Measurements from ENCODE around the gene KLHL15. TPM values are rescaled to one million over a fixed set of nuclear protein-coding genes. Genes with fewer than 3 reads are reported as not detected.

Gene KLHL15
- polyA plus RNA-seq, 1 of the 3 experiments (the other 2 are of a cell fraction), result 2.4 TPM

DNA sequence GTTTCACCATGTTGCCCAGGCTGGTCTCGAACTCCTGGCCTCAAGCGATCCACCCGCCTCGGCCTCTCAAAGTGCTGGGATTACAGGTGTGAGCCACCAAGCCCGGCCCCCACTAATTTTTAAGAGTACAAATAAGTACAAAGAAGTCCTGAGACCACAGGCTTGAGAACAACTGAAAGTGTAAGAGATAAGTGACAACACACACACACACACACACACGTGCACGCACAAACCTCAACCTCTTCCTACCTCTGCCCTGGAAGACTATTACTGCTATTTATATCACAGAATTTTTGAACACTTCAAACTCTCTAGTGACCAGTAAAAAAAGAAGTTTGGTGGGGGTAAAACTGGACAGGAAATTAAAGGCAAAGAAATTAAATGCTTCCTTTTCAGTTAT lies 7.5 kb downstream of the KLHL15 start:
- no peak for DNase-seq
- POLR2A ChIA-PET, result no interaction called here
- H3K9ac ChIP-seq, result no peak overlapping the region
- H2AFZ ChIP-seq (ENCODE audit: low read depth), result no peak overlapping the region
- CTCF ChIA-PET, result interaction anchor here (0.7 kb wide), 1 partner anchor 326 kb away, joined by 3 read pairs; no protein-coding TSS in a partner anchor
- no peaks in the 10 kb centered on the region for H3K9me2 ChIP-seq
- no peak overlapping the region for H3K27ac ChIP-seq (ENCODE audit: low read depth in 2 of 2, low read length in 1 of 2)
- H3K36me3 ChIP-seq (replicated peaks in 1 of 2; ENCODE audit: control insufficient read depth in 1 of 2, insufficient read depth in 2 of 2, low read length in 1 of 2), result no peaks in the 10 kb centered on the region
- TF ChIP-seq FOXM1 (IDR thresholded peaks at IDR 0.05; ENCODE audit: low read depth), result no peak
- TF ChIP-seq MXI1 (IDR thresholded peaks at IDR 0.05; ENCODE audit: low read depth, low read length), result no peak
- no peak for TF ChIP-seq GATA2 (CRISPR knock-in tag; IDR thresholded peaks at IDR 0.05)
- TF ChIP-seq YY1 (IDR thresholded peaks at IDR 0.05; ENCODE audit: low read depth), result no peak
- TF ChIP-seq POLR2AphosphoS5 (IDR thresholded peaks at IDR 0.05; ENCODE audit: low read depth, low read length), result no peak
- TF ChIP-seq, protein P1, sequence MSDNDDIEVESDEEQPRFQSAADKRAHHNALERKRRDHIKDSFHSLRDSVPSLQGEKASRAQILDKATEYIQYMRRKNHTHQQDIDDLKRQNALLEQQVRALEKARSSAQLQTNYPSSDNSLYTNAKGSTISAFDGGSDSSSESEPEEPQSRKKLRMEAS (IDR thresholded peaks at IDR 0.05; ENCODE audit: low read depth), result no peak
- TF ChIP-seq SIN3A (IDR thresholded peaks at IDR 0.05; ENCODE audit: borderline replicate concordance, low read depth, low read length), result no peak
- no peak for TF ChIP-seq EP300 (IDR thresholded peaks at IDR 0.05; ENCODE audit: borderline replicate concordance in 1 of 2, low read depth in 1 of 2, low read length in 1 of 2)
- TF ChIP-seq MEF2A (IDR thresholded peaks at IDR 0.05; ENCODE audit: borderline replicate concordance, low read depth), result no peak
- TF ChIP-seq SMC3 (IDR thresholded peaks at IDR 0.05; ENCODE audit: low read depth, low read length), result no peak
- TF ChIP-seq, protein P2, sequence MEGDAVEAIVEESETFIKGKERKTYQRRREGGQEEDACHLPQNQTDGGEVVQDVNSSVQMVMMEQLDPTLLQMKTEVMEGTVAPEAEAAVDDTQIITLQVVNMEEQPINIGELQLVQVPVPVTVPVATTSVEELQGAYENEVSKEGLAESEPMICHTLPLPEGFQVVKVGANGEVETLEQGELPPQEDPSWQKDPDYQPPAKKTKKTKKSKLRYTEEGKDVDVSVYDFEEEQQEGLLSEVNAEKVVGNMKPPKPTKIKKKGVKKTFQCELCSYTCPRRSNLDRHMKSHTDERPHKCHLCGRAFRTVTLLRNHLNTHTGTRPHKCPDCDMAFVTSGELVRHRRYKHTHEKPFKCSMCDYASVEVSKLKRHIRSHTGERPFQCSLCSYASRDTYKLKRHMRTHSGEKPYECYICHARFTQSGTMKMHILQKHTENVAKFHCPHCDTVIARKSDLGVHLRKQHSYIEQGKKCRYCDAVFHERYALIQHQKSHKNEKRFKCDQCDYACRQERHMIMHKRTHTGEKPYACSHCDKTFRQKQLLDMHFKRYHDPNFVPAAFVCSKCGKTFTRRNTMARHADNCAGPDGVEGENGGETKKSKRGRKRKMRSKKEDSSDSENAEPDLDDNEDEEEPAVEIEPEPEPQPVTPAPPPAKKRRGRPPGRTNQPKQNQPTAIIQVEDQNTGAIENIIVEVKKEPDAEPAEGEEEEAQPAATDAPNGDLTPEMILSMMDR (IDR thresholded peaks at IDR 0.05), result no peak
- TF ChIP-seq, protein P3, sequence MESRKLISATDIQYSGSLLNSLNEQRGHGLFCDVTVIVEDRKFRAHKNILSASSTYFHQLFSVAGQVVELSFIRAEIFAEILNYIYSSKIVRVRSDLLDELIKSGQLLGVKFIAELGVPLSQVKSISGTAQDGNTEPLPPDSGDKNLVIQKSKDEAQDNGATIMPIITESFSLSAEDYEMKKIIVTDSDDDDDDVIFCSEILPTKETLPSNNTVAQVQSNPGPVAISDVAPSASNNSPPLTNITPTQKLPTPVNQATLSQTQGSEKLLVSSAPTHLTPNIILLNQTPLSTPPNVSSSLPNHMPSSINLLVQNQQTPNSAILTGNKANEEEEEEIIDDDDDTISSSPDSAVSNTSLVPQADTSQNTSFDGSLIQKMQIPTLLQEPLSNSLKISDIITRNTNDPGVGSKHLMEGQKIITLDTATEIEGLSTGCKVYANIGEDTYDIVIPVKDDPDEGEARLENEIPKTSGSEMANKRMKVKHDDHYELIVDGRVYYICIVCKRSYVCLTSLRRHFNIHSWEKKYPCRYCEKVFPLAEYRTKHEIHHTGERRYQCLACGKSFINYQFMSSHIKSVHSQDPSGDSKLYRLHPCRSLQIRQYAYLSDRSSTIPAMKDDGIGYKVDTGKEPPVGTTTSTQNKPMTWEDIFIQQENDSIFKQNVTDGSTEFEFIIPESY (IDR thresholded peaks at IDR 0.05; ENCODE audit: borderline replicate concordance, low read depth), result no peak
- no peak for TF ChIP-seq NFIC (IDR thresholded peaks at IDR 0.05; ENCODE audit: borderline replicate concordance)
- no peak for TF ChIP-seq RXRA (IDR thresholded peaks at IDR 0.05; ENCODE audit: borderline replicate concordance, low read depth)
- TF ChIP-seq RFX5 (IDR thresholded peaks at IDR 0.05; ENCODE audit: low read length), result no peak
- no peak overlapping the region for H3K4me3 ChIP-seq (ENCODE audit: low read depth in 2 of 2, low read length in 1 of 2)
- H3K9me3 ChIP-seq, result no peaks in the 10 kb centered on the region
- H3K79me2 ChIP-seq (ENCODE audit: insufficient read depth), result peaks cover 95% of the 10 kb centered on the region
- peaks cover 8% of the 10 kb centered on the region for H3F3A ChIP-seq (replicated peaks; ENCODE audit: insufficient read depth)
- H4K20me1 ChIP-seq (ENCODE audit: insufficient read depth), result no peaks in the 10 kb centered on the region
- no peaks in the 10 kb centered on the region; the same call in 1 of the 2 replicates for H3K27me3 ChIP-seq (ENCODE audit: insufficient read depth)
- H3K4me1 ChIP-seq (ENCODE audit: control insufficient read depth in 1 of 2, insufficient read depth in 2 of 2, low read depth in 1 of 2, low read length in 1 of 2), result no peaks in the 10 kb centered on the region; a peak in 1 of 4 replicates
- no peak overlapping the region for H3K4me2 ChIP-seq
- 46% methylated on average over 7 of the region's 7 CpGs for WGBS (ENCODE audit: low lambda C conversion rate)
